Stomach (tissue), 19 donors: ENCODE data around the gene DIAPH3. TPM values are rescaled to one million over a fixed set of nuclear protein-coding genes. Genes with fewer than 3 reads are reported as not detected.

Experiments used
- DNase-seq, 2 donors: peaks; one replicate each; pipeline versions ENCODE4 v3.0.0 to v3.0.0-alpha.2; 2013 to 2019
- H3K27ac ChIP-seq, 5 donors: fragments of 200-600 bp in 4 of 5; sonication (generic) in 4 of 5; one replicate each; pipeline ENCODE4 v1.5.1; 2013 to 2019; ENCODE audit warnings: mild to moderate bottlenecking in 1 of 5, moderate library complexity in 1 of 5
- H3K27me3 ChIP-seq, 3 donors: fragments of 200-600 bp; sonication (generic); one replicate each; pipeline ENCODE4 v1.5.1; 2017 to 2019; ENCODE audit warnings: mixed run types in 1 of 3
- H3K36me3 ChIP-seq, 4 donors: fragments of 200-600 bp; sonication (generic); 1 replicate in 3 of 4; 2 replicates in 1 of 4; pipeline ENCODE4 v1.5.1; 2016 to 2019
- H3K4me1 ChIP-seq, 4 donors: fragments of 200-600 bp; sonication (generic); one replicate each; pipeline ENCODE4 v1.5.1; 2016 to 2019
- H3K4me3 ChIP-seq, 4 donors: fragments of 200-600 bp; sonication (generic) in 3 of 4; one replicate each; pipeline ENCODE4 v1.5.1; 2016 to 2019; ENCODE audit warnings: mild to moderate bottlenecking in 1 of 4
- H3K9me3 ChIP-seq, 4 donors: fragments of 200-600 bp; sonication (generic); one replicate each; pipeline ENCODE4 v1.5.1; 2016 to 2019
- CTCF ChIP-seq, 7 experiments: fragments of 450-650 bp in 4 of 7; fragments of 200-600 bp in 3 of 7; sonication (generic) in 3 of 7; IDR thresholded peaks; one replicate each; pipeline ENCODE4 v1.5.1; 2016 to 2019; ENCODE audit warnings: antibody characterized with exemption in 7 of 7, control low read depth in 2 of 7, mild to moderate bottlenecking in 1 of 7
- EP300 ChIP-seq: sonication (generic); formaldehyde crosslinking; IDR thresholded peaks from one replicate; pipeline ENCODE4 v1.6.1; 2017; ENCODE audit warnings: antibody characterized with exemption
- POLR2A ChIP-seq, 4 donors: fragments of 450-650 bp; IDR thresholded peaks; one replicate each; pipeline ENCODE4 v1.6.1; 2016; ENCODE audit warnings: antibody characterized with exemption in 4 of 4, control low read depth in 2 of 4, mild to moderate bottlenecking in 1 of 4, moderate library complexity in 1 of 4
- POLR2AphosphoS5 ChIP-seq, 3 donors: sonication (generic); formaldehyde crosslinking; IDR thresholded peaks; one replicate each; pipeline ENCODE4 v1.6.1; 2016; ENCODE audit warnings: antibody characterized with exemption in 3 of 3
- WGBS, 5 donors: extraction: QIAGEN DNeasy Blood & Tissue Kit in 3 of 5; methylation state at CpG; one replicate each; pipeline versions ENCODE4 v1.1.5 to v1.1.7; 2013 to 2018; 5-methylcytosine and 5-hydroxymethylcytosine counted together
- intact Hi-C: fragments of 100-400 bp; cut with DNase I; formaldehyde crosslinking; loops from one replicate; pipeline ENCODE4 v1.15.1; 2023; ENCODE audit warnings: low total_unique reads
- long read RNA-seq, 10 donors: transcript quantifications; one replicate each; lab custom pipeline, GENCODE V29; 2026
- polyA plus RNA-seq, 3 donors: library from polyadenylated mRNA; stranded (reverse); fragments of 200-250 nt; gene quantifications; one replicate each; pipeline ENCODE4 v1.2.3, GENCODE V29; 2013
- total RNA-seq, 5 donors: library from RNA; depleted of rRNA; stranded (reverse); fragments of >200 nt; gene quantifications; one replicate each; pipeline versions ENCODE4 v1.1.0 to v1.2.3, GENCODE V29; 2014 to 2016
- donor health status: healthy with polysubstance abuse.
- donor health status: Bipolar disorder and iron deficiency.
- donor health status: healthy.

The DIAPH3 gene
- total RNA-seq: 10 to 100 TPM in 1 of 5 donors, 1 to 10 TPM in 4; 2.6 to 12.1 (median 5.9) TPM
- polyA plus RNA-seq: 1 to 10 TPM; 2.5 to 6.7 (median 3.2) TPM
- long read RNA-seq, donor 1: 0 reads
- long read RNA-seq, donor 2: 0 reads
- long read RNA-seq, donor 3: 0 reads
- long read RNA-seq, donor 4: 0 reads
- long read RNA-seq, donor 5: 0 reads
- long read RNA-seq, donor 6: 0 reads
- long read RNA-seq, donor 7, partial matches to known transcripts: 0 of 1 reads
- long read RNA-seq, donor 7, other reads (novel, unspliced or antisense): 0 of 1 reads
- long read RNA-seq, donor 8, partial matches to known transcripts: 0 of 1 reads
- long read RNA-seq, donor 8, other reads (novel, unspliced or antisense): 0 of 1 reads
- long read RNA-seq, donor 9: 0 reads
- long read RNA-seq, donor 10: 0 reads

GRCh38 chr13:60163478-60164233 lies at the start of gene DIAPH3:
DIAPH3 (minus strand) TSS chr13:60163928; CDS start chr13:60163766, 162 bp downstream.
- Histone ChIP-seq H3K27me3 (no peaks in the 10 kb centered on the region), H3K27ac (peak within 1 kb of the TSS; percentile 83 to 94 (median 91)), H3K36me3 (no peaks in the 10 kb centered on the region), H3K4me3 (peak within 1 kb of the TSS; percentile 60 to 96 (median 71)), H3K4me1 (peaks cover 0 to 27% (median 17%) of the 10 kb centered on the region in 4 donors), H3K9me3 (no peaks in the 10 kb centered on the region)
- TF ChIP-seq POLR2A (IDR thresholded peaks at IDR 0.05) (peak in 1 of 4 donors; percentile 70), POLR2AphosphoS5 (IDR thresholded peaks at IDR 0.05) (peak; percentile 51 to 96 (median 94)), EP300 (no peak), CTCF (IDR thresholded peaks at IDR 0.05) (no peak)
- peak; percentile 97 to 99 for DNase-seq
- WGBS, 5 donors: 0 to 1% (median 1%) methylated on average over 33 to 54 of the region's 54 CpGs
- intact Hi-C loops: no loop called here

- H3K27ac ChIP-seq: no peak overlapping the region
- no peaks in the 10 kb centered on the region for H3K36me3 ChIP-seq
- WGBS, 5 donors: 21 to 29% (median 21%) methylated on average over 1 of the region's 1 CpG
- no peaks in the 10 kb centered on the region for H3K9me3 ChIP-seq
- H3K4me1 ChIP-seq: peaks cover 0 to 8% (median 3%) of the 10 kb centered on the region in 4 donors
- intact Hi-C loops: no loop called here
- H3K27me3 ChIP-seq: no peaks in the 10 kb centered on the region
- TF ChIP-seq CTCF (IDR thresholded peaks at IDR 0.05): no peak
- no peak for TF ChIP-seq EP300
- no peak for TF ChIP-seq POLR2AphosphoS5 (IDR thresholded peaks at IDR 0.05)
- TF ChIP-seq POLR2A (IDR thresholded peaks at IDR 0.05): no peak
- H3K4me3 ChIP-seq: no peak overlapping the region
- DNase-seq: peak in 1 of 2 donors; percentile 56
Observed at GRCh38 chr13:60213236-60213744, 49.6 kb upstream of the DIAPH3 start.

GRCh38 chr13:60211548-60211947 lies 47.8 kb upstream of the DIAPH3 start:
- TF ChIP-seq EP300: no peak
- TF ChIP-seq POLR2AphosphoS5 (IDR thresholded peaks at IDR 0.05): no peak
- TF ChIP-seq POLR2A (IDR thresholded peaks at IDR 0.05): no peak
- no peak for TF ChIP-seq CTCF (IDR thresholded peaks at IDR 0.05)
- Histone ChIP-seq H3K27ac (no peak overlapping the region), H3K36me3 (no peaks in the 10 kb centered on the region), H3K9me3 (no peaks in the 10 kb centered on the region), H3K4me3 (no peak overlapping the region), H3K4me1 (peaks cover 0 to 8% (median 3%) of the 10 kb centered on the region in 4 donors), H3K27me3 (no peaks in the 10 kb centered on the region)
- no peak for DNase-seq
- intact Hi-C loops: no loop called here
- 75 to 95% (median 92%) methylated on average over 2 of the region's 2 CpGs for WGBS, 5 donors
